HEK293 (cell line): ENCODE measurements around the gene ARPC1A.
"Not testable (repeated sequence)": the region's sequence is repeated elsewhere in the genome, so short reads cannot be mapped to it uniquely, and the experiment has no call there.

Experiments
- CTCF ChIA-PET: fragments of 350-600 bp; formaldehyde crosslinking; extraction: SDS; loops from one replicate; lab custom pipeline; 2021; ENCODE audit warnings: antibody characterized with exemption; lab: Yijun Ruan, JAX
- POLR2A ChIA-PET: fragments of 300-600 bp; formaldehyde crosslinking; extraction: SDS; loops from one replicate; lab custom pipeline; 2020; ENCODE audit warnings: antibody characterized with exemption, inconsistent platforms; lab: Yijun Ruan, JAX
- H3K27ac ChIP-seq: fragments of 200-500 bp; sonication (Bioruptor generic); 2 replicates; pipeline ENCODE4 v1.5.1; 2014; ENCODE audit warnings: low read depth, low read length, control low read depth, inconsistent platforms; ENCODE audit errors: extremely low read depth
- H3K36me3 ChIP-seq, 2 experiments: fragments of 200-500 bp in 1 of 2; sonication (Bioruptor generic) in 1 of 2; 1 replicate in 1 of 2; 2 replicates in 1 of 2; pipeline ENCODE4 v1.5.1; 2014 to 2017; ENCODE audit warnings: inconsistent platforms in 2 of 2, low read length in 2 of 2; ENCODE audit not compliant: control insufficient read depth in 2 of 2, insufficient read depth in 1 of 2
- H3K4me1 ChIP-seq: fragments of 200-500 bp; sonication (Bioruptor generic); 2 replicates; pipeline ENCODE4 v1.5.1; 2014; ENCODE audit warnings: mild to moderate bottlenecking, low read length, inconsistent platforms; ENCODE audit not compliant: control insufficient read depth, insufficient read depth
- H3K4me3 ChIP-seq: 2 replicates; pipeline ENCODE4 v1.5.1; 2011; ENCODE audit warnings: low read depth, mild to moderate bottlenecking, control low read depth, low read length, moderate library complexity
- H3K9me3 ChIP-seq: fragments of 200-500 bp; sonication (Bioruptor generic); 2 replicates; pipeline ENCODE4 v1.5.1; 2014; ENCODE audit warnings: low read depth, low read length, inconsistent platforms; ENCODE audit not compliant: control insufficient read depth, insufficient read depth
- BCL11A ChIP-seq: fragments of 450-650 bp; formaldehyde crosslinking; IDR thresholded peaks from 2 replicates; pipeline ENCODE4 v1.5.1; 2016; ENCODE audit warnings: low read depth, missing biosample characterization, missing genetic modification characterization
- EGR2 ChIP-seq: fragments of 450-650 bp; formaldehyde crosslinking; IDR thresholded peaks from 2 replicates; pipeline ENCODE4 v1.5.1; 2016; ENCODE audit warnings: low read depth, missing biosample characterization, missing genetic modification characterization
- KLF10 ChIP-seq: fragments of 450-650 bp; IDR thresholded peaks from 2 replicates; pipeline ENCODE4 v1.5.1; 2018; ENCODE audit warnings: missing biosample characterization, mild to moderate bottlenecking, missing genetic modification characterization
- REPIN1 ChIP-seq: fragments of 450-650 bp; formaldehyde crosslinking; IDR thresholded peaks from 2 replicates; pipeline ENCODE4 v1.5.1; 2017; ENCODE audit warnings: missing biosample characterization, missing genetic modification characterization, low read depth
- SCRT1 ChIP-seq: fragments of 450-650 bp; formaldehyde crosslinking; IDR thresholded peaks from 2 replicates; pipeline ENCODE4 v1.5.1; 2016; ENCODE audit warnings: missing biosample characterization, missing genetic modification characterization, borderline replicate concordance
- SCRT2 ChIP-seq: fragments of 450-650 bp; formaldehyde crosslinking; IDR thresholded peaks from 2 replicates; pipeline ENCODE4 v1.5.1; 2016; ENCODE audit warnings: missing biosample characterization, missing genetic modification characterization
- SP2 ChIP-seq: fragments of 450-650 bp; formaldehyde crosslinking; IDR thresholded peaks from 2 replicates; pipeline ENCODE4 v1.5.1; 2016; ENCODE audit warnings: missing biosample characterization, missing genetic modification characterization
- SP7 ChIP-seq: fragments of 450-650 bp; formaldehyde crosslinking; IDR thresholded peaks from 2 replicates; pipeline ENCODE4 v1.5.1; 2016; ENCODE audit warnings: missing biosample characterization, missing genetic modification characterization
- TRIM28 ChIP-seq: IDR thresholded peaks from 2 replicates; pipeline ENCODE4 v1.6.1; 2011; ENCODE audit warnings: low read length, control low read depth, borderline replicate concordance
- YY2 ChIP-seq: fragments of 450-650 bp; formaldehyde crosslinking; IDR thresholded peaks from 2 replicates; pipeline ENCODE4 v1.5.1; 2016; ENCODE audit warnings: missing biosample characterization, missing genetic modification characterization
- ZFHX2 ChIP-seq: fragments of 450-650 bp; formaldehyde crosslinking; conservative IDR thresholded peaks from 2 replicates; pipeline ENCODE4 v1.5.1; 2016; ENCODE audit warnings: missing biosample characterization, missing genetic modification characterization
- ZFP69B ChIP-seq: fragments of 450-650 bp; formaldehyde crosslinking; IDR thresholded peaks from 2 replicates; pipeline ENCODE4 v1.5.1; 2016; ENCODE audit warnings: missing biosample characterization, missing genetic modification characterization
- ZNF274 ChIP-seq, 2 experiments: fragments of 200-500 bp in 1 of 2; fragments of 450-650 bp in 1 of 2; sonication (Bioruptor generic) in 1 of 2; formaldehyde crosslinking in 1 of 2; IDR thresholded peaks; 2 replicates each; pipeline versions ENCODE4 v1.5.1 to v1.6.1; 2014 to 2016; ENCODE audit warnings: borderline replicate concordance in 1 of 2, inconsistent platforms in 1 of 2, low read length in 1 of 2, missing biosample characterization in 1 of 2, missing genetic modification characterization in 1 of 2
- ZNF302 ChIP-seq: fragments of 450-650 bp; formaldehyde crosslinking; IDR thresholded peaks from 2 replicates; pipeline ENCODE4 v1.5.1; 2016; ENCODE audit warnings: missing biosample characterization, missing genetic modification characterization, low read depth
- TF ChIP-seq, protein P1 (sequence below): fragments of 450-650 bp; formaldehyde crosslinking; conservative IDR thresholded peaks from 2 replicates; pipeline ENCODE4 v1.5.1; 2016; ENCODE audit warnings: low read depth, missing biosample characterization, missing genetic modification characterization
- TF ChIP-seq, protein P2 (sequence below): fragments of 450-650 bp; formaldehyde crosslinking; IDR thresholded peaks from 2 replicates; pipeline ENCODE4 v1.5.1; 2016; ENCODE audit warnings: missing biosample characterization, missing genetic modification characterization

ARPC1A gene

DNA sequence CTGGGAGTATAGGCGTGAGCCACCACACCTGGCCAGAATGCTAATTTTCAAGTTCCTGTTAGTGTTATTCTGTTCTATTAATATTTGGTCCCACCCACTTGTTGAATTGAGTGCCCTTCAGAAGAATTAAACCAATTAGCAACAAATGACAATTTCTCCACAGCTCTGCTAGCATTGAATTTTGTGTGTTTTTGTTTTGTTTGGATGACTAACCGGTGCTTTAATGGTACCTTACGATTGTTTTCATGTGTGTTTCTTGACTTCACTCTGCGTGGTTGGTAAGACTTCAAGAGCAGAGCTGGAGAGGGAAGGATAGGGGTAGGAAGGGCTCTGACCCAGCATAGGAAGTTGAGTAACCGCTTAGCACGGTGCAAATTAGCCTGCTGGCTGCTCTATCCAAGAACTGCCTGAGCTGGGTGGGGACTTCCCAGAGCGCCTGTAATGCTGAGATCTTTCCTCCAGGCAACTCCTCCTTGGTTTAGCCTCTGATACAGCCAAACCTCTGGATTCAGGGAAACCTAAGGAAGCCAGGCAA is 53.4 kb downstream of the ARPC1A start:
- ChIA-PET CTCF (no interaction called here), POLR2A (no interaction called here)
- H3K9me3 ChIP-seq, result no peaks in the 10 kb centered on the region
- peaks cover 5% of the 10 kb centered on the region in 2 experiments; a peak in 2 of 3 replicates for H3K36me3 ChIP-seq
- H3K27ac ChIP-seq, result no peak overlapping the region
- H3K4me3 ChIP-seq, result no peak overlapping the region
- H3K4me1 ChIP-seq, result no peaks in the 10 kb centered on the region; the same call in 1 of the 2 replicates
- TF ChIP-seq SP7 (tag by site-specific recombination) (peak; percentile 87), ZNF302 (tag by site-specific recombination) (no peak), SCRT1 (tag by site-specific recombination) (peak; percentile 69; the same call in 1 of the 2 replicates), SP2 (tag by site-specific recombination) (peak; percentile 17; the same call in 1 of the 2 replicates), SCRT2 (tag by site-specific recombination) (peak; percentile 95), ZNF274 (IDR thresholded peaks at IDR 0.05; ENCODE audit: low read length) (no peak), ZNF274 (tag by site-specific recombination; IDR thresholded peaks at IDR 0.05; ENCODE audit: borderline replicate concordance) (no peak), REPIN1 (no peak), TRIM28 (no peak)

DNA sequence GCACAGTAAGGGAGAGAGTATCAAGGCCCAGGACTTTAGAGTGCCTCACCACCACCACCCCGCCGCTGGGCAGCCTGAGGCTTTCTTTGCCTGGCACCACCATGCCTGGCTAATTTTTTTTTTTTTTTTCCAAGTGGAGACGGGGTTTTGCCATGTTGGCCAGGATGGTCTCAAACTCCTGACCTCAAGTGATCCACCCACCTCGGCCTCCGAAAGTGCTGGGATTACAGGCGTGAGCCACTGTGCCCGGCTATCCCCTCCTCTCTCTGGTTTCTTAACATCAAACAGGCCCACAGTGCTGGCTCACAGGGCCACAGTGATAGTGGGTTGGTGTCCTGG is 54.0 kb downstream of the ARPC1A start:
- H3K4me1 ChIP-seq, H3K36me3 ChIP-seq, H3K9me3 ChIP-seq, H3K27ac ChIP-seq, H3K4me3 ChIP-seq, POLR2A ChIA-PET, CTCF ChIA-PET: not testable (repeated sequence)

DNA sequence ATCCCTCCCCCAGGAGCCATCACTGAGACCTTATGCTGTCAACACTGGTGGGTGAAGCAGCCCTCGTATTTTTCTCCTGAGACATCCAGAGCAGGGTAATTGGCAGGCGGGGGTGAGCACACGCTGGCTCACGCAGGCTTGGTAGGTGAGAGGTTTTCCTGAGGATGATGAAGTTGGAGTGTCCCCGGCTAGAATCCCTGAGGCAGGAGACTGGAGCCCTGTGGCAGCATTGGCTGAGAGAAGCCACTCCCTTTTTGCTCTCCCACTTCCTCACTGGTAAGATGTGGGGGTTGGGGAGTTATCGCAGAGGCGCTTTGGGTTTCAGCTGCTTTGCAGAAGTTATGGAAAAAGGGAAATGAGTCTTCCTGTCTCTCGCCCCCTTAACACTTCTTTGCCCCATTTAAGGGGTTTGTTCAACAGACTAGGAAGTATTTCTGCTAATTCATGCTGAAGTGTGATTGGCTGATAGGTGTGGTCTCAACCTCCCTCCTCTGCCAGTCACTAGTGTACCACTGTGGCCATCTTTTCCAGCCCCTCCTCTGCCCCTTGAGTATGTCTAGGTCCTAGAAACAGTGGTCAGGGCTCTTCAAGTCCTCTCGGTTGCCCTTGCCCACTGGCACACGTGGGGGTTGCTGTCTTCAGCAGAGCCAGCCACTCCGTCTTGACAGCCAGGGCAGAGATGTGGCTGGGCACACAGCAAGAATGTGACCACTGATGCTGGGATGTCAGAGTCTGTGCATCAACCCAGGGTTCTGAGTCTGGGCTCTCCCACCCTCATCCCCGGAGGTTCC is 54.5 kb downstream of the ARPC1A start:
- no peaks in the 10 kb centered on the region for H3K9me3 ChIP-seq
- POLR2A ChIA-PET, result no interaction called here
- no peak for TF ChIP-seq BCL11A (tag by site-specific recombination)
- no peak for TF ChIP-seq YY2 (tag by site-specific recombination)
- TF ChIP-seq, protein P1, sequence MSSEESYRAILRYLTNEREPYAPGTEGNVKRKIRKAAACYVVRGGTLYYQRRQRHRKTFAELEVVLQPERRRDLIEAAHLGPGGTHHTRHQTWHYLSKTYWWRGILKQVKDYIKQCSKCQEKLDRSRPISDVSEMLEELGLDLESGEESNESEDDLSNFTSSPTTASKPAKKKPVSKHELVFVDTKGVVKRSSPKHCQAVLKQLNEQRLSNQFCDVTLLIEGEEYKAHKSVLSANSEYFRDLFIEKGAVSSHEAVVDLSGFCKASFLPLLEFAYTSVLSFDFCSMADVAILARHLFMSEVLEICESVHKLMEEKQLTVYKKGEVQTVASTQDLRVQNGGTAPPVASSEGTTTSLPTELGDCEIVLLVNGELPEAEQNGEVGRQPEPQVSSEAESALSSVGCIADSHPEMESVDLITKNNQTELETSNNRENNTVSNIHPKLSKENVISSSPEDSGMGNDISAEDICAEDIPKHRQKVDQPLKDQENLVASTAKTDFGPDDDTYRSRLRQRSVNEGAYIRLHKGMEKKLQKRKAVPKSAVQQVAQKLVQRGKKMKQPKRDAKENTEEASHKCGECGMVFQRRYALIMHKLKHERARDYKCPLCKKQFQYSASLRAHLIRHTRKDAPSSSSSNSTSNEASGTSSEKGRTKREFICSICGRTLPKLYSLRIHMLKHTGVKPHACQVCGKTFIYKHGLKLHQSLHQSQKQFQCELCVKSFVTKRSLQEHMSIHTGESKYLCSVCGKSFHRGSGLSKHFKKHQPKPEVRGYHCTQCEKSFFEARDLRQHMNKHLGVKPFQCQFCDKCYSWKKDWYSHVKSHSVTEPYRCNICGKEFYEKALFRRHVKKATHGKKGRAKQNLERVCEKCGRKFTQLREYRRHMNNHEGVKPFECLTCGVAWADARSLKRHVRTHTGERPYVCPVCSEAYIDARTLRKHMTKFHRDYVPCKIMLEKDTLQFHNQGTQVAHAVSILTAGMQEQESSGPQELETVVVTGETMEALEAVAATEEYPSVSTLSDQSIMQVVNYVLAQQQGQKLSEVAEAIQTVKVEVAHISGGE, result no peak
- peak; percentile 60; the same call in 1 of the 2 replicates for TF ChIP-seq ZFHX2 (tag by site-specific recombination)
- peak; percentile 44; the same call in 1 of the 2 replicates for TF ChIP-seq KLF10 (tag by site-specific recombination)
- peak; percentile 92 for TF ChIP-seq ZFP69B
- peak; percentile 84 for TF ChIP-seq EGR2
- TF ChIP-seq, protein P2, sequence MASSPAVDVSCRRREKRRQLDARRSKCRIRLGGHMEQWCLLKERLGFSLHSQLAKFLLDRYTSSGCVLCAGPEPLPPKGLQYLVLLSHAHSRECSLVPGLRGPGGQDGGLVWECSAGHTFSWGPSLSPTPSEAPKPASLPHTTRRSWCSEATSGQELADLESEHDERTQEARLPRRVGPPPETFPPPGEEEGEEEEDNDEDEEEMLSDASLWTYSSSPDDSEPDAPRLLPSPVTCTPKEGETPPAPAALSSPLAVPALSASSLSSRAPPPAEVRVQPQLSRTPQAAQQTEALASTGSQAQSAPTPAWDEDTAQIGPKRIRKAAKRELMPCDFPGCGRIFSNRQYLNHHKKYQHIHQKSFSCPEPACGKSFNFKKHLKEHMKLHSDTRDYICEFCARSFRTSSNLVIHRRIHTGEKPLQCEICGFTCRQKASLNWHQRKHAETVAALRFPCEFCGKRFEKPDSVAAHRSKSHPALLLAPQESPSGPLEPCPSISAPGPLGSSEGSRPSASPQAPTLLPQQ (tag by site-specific recombination), result peak; percentile 91
- TF ChIP-seq, all 188 proteins: peak for 5
- Histone ChIP-seq H3K4me1 (no peaks in the 10 kb centered on the region; the same call in 1 of the 2 replicates), H3K36me3 (peaks cover 5% of the 10 kb centered on the region in 2 experiments; a peak in 2 of 3 replicates), H3K27ac (no peak overlapping the region), H3K4me3 (no peak overlapping the region)
- CTCF ChIA-PET, result no interaction called here
